Activated CD4-positive, alpha-beta T cell treated with anti-CD3 and anti-CD28 coated beads, Interleukin-2, amount 10 ng/mL, durations not matched to agents 7 days and 5 days (primary cell): ENCODE measurements around the gene BRAF. TPM values are rescaled to one million over a fixed set of nuclear protein-coding genes. Genes with fewer than 3 reads are reported as not detected.
"Not testable (repeated sequence)": the region's sequence is repeated elsewhere in the genome, so short reads cannot be mapped to it uniquely, and the experiment has no call there.

Source experiments
- CTCF ChIA-PET: fragments of 350-600 bp; sonication (Branson Sonifier 250); formaldehyde crosslinking; loops from one replicate; lab custom pipeline; 2021; ENCODE audit warnings: antibody characterized with exemption; lab: Charles Lee
- POLR2A ChIA-PET: fragments of 350-600 bp; sonication (Branson Sonifier 250); formaldehyde crosslinking; loops from one replicate; lab custom pipeline; 2021; ENCODE audit warnings: antibody characterized with exemption; lab: Charles Lee
- DNase-seq: peaks from one replicate; pipeline ENCODE4 v3.0.0-alpha.2; 2020
- H3K27ac Mint-ChIP-seq: one replicate; pipeline ENCODE4 v1.8.0; 2021; ENCODE audit warnings: mild to moderate bottlenecking, moderate library complexity, mixed read lengths
- H3K27me3 Mint-ChIP-seq: one replicate; pipeline ENCODE4 v1.8.0; 2021; ENCODE audit warnings: mixed read lengths
- H3K36me3 Mint-ChIP-seq: one replicate; pipeline ENCODE4 v1.8.0; 2021; ENCODE audit warnings: low read depth, mixed read lengths
- H3K4me1 Mint-ChIP-seq: one replicate; pipeline ENCODE4 v1.8.0; 2021; ENCODE audit warnings: mixed read lengths
- H3K4me3 Mint-ChIP-seq: one replicate; pipeline ENCODE4 v1.8.0; 2021; ENCODE audit warnings: mild to moderate bottlenecking, moderate library complexity, mixed read lengths
- H3K9me3 Mint-ChIP-seq: one replicate; pipeline ENCODE4 v1.8.0; 2021; ENCODE audit warnings: mixed read lengths
- total RNA-seq, 2 experiments: library from RNA; stranded (reverse); gene quantifications; one replicate each; pipeline ENCODE4 v1.2.3, GENCODE V29; 2021

BRAF gene
- total RNA-seq, 2 experiments from 2014 or later = 25.6 to 34.1 TPM

GRCh38 chr7:140670343-140670935 lies 254.3 kb downstream of the BRAF start:
- H3K4me1 Mint-ChIP-seq = peaks cover 33% of the 10 kb centered on the region
- no peak overlapping the region for H3K4me3 Mint-ChIP-seq
- peaks cover 1% of the 10 kb centered on the region for H3K36me3 Mint-ChIP-seq
- no peaks in the 10 kb centered on the region for H3K9me3 Mint-ChIP-seq
- POLR2A ChIA-PET = no interaction called here
- no peak overlapping the region for H3K27ac Mint-ChIP-seq
- CTCF ChIA-PET = interaction anchor here (0.6 kb wide), 1 partner anchor 57 kb away, joined by 3 read pairs; no protein-coding TSS in a partner anchor
- peaks cover 8% of the 10 kb centered on the region for H3K27me3 Mint-ChIP-seq
- DNase-seq = no peak

- H3K27me3 Mint-ChIP-seq = peaks cover 12% of the 10 kb centered on the region
- H3K9me3 Mint-ChIP-seq, POLR2A ChIA-PET, H3K27ac Mint-ChIP-seq, H3K36me3 Mint-ChIP-seq, CTCF ChIA-PET, H3K4me3 Mint-ChIP-seq, DNase-seq: not testable (repeated sequence)
- H3K4me1 Mint-ChIP-seq = peaks cover 27% of the 10 kb centered on the region
Measured at GRCh38 chr7:140669862-140670261, 254.9 kb downstream of the BRAF start.

GRCh38 chr7:140669352-140669751 lies 255.4 kb downstream of the BRAF start:
- no peak for DNase-seq
- no peaks in the 10 kb centered on the region for H3K9me3 Mint-ChIP-seq
- no peak overlapping the region for H3K27ac Mint-ChIP-seq
- no peak overlapping the region for H3K4me3 Mint-ChIP-seq
- ChIA-PET CTCF (interaction anchor here (0.6 to 0.9 kb wide), 2 partner anchors 9 to 173 kb away, joined by 4 read pairs; no protein-coding TSS in a partner anchor), POLR2A (no interaction called here)
- peaks cover 22% of the 10 kb centered on the region for H3K4me1 Mint-ChIP-seq
- H3K36me3 Mint-ChIP-seq = no peaks in the 10 kb centered on the region
- H3K27me3 Mint-ChIP-seq = peaks cover 15% of the 10 kb centered on the region

Other genes starting within 250 kb of the BRAF start
- 100 to 1,000 TPM; 161 to 201 TPM for gene NDUFB2, start 228.2 kb downstream of the BRAF start, total RNA-seq
- 10 to 100 TPM; 69.1 to 72.6 TPM for gene MRPS33, start 90.0 kb upstream of the BRAF start, total RNA-seq
- under 1 TPM; 0.22 to 0.25 TPM for gene TMEM178B, start 149.1 kb upstream of the BRAF start, total RNA-seq